ENCODE results near the gene SFTPD. TPM values are rescaled to one million over a fixed set of nuclear protein-coding genes. Genes with fewer than 3 reads are reported as not detected.

Gene SFTPD
- not detected in 2 replicates for total RNA-seq

GRCh38 chr10:79948976-79949722 lies at the start of gene SFTPD:
Gene SFTPD, minus strand, starts transcription at chr10:79949105. Its CDS starts 2,446 bp downstream, at chr10:79946659.

Other genes starting within 250 kb of the SFTPD start
- gene NUTM2B, start 245.9 kb downstream of the SFTPD start, total RNA-seq, result 0.22 and 0.27 TPM in 2 replicates
- not detected in 2 replicates for gene NUTM2E, start 122.4 kb downstream of the SFTPD start, total RNA-seq
- 7.7 and 8.0 TPM in 2 replicates for gene TMEM254, start 129.6 kb upstream of the SFTPD start, total RNA-seq
- 4.7 and 4.9 TPM in 2 replicates for gene PLAC9, start 183.6 kb upstream of the SFTPD start, total RNA-seq

Measured in thoracic aorta endothelial cell (primary cell).